Coronary artery (tissue), 2 donors: ENCODE data around the gene SLC25A47.

Experiments
- DNase-seq: peaks from one replicate; pipeline ENCODE4 v3.0.0-alpha.2; 2017; ENCODE audit warnings: low spot score
- H3K27ac ChIP-seq, 2 donors: fragments of 200-600 bp; sonication (generic); one replicate each; pipeline ENCODE4 v1.5.1; 2016 to 2019
- H3K4me3 ChIP-seq: fragments of 200-600 bp; sonication (generic); 2 replicates; pipeline ENCODE4 v1.5.1; 2016; ENCODE audit warnings: mild to moderate bottlenecking, moderate library complexity
- TF ChIP-seq, protein P1 (sequence below): fragments of 200-600 bp; sonication (generic); IDR thresholded peaks from one replicate; pipeline ENCODE4 v1.5.1; 2019; ENCODE audit warnings: antibody characterized with exemption

Gene SLC25A47, protein sequence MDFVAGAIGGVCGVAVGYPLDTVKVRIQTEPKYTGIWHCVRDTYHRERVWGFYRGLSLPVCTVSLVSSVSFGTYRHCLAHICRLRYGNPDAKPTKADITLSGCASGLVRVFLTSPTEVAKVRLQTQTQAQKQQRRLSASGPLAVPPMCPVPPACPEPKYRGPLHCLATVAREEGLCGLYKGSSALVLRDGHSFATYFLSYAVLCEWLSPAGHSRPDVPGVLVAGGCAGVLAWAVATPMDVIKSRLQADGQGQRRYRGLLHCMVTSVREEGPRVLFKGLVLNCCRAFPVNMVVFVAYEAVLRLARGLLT

GRCh38 chr14:100323121-100323941 lies at the start of gene SLC25A47:
SLC25A47 (plus strand) TSS chr14:100323339; CDS start chr14:100323415, 76 bp downstream.
- no peak within 1 kb of the TSS for H3K4me3 ChIP-seq
- no peak within 1 kb of the TSS for H3K27ac ChIP-seq
- TF ChIP-seq, protein P1, sequence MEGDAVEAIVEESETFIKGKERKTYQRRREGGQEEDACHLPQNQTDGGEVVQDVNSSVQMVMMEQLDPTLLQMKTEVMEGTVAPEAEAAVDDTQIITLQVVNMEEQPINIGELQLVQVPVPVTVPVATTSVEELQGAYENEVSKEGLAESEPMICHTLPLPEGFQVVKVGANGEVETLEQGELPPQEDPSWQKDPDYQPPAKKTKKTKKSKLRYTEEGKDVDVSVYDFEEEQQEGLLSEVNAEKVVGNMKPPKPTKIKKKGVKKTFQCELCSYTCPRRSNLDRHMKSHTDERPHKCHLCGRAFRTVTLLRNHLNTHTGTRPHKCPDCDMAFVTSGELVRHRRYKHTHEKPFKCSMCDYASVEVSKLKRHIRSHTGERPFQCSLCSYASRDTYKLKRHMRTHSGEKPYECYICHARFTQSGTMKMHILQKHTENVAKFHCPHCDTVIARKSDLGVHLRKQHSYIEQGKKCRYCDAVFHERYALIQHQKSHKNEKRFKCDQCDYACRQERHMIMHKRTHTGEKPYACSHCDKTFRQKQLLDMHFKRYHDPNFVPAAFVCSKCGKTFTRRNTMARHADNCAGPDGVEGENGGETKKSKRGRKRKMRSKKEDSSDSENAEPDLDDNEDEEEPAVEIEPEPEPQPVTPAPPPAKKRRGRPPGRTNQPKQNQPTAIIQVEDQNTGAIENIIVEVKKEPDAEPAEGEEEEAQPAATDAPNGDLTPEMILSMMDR = no peak
- no peak for DNase-seq

GRCh38 chr14:100274250-100274649 lies 48.9 kb upstream of the SLC25A47 start:
- no peak for DNase-seq
- TF ChIP-seq, protein P1 = no peak
- H3K4me3 ChIP-seq = no peak overlapping the region
- H3K27ac ChIP-seq = no peak overlapping the region

DNA sequence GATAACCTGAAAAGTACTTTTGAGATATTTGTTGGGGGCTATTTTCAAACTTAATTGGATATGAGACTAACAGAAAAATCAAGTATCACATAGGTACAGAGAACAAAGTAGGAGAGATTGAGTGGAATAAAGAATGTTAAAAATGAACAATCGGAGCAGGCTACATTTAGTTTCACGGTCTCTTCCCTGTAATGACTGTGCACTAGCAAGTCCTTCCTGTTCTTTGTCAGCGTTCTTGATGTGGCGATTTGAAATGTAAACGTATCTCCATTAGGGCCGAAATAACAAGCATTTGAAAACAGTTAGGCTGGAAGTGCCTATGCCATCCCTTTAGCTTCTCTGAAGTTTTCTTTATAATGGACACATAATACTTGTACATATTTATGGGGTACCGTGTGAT lies 47.9 kb upstream of the SLC25A47 start:
- TF ChIP-seq, protein P1 = no peak
- Histone ChIP-seq H3K27ac (no peak overlapping the region), H3K4me3 (no peak overlapping the region)
- DNase-seq = no peak

- DNase-seq = no peak
- TF ChIP-seq, protein P1 = no peak
- H3K4me3 ChIP-seq = no peak overlapping the region
- H3K27ac ChIP-seq = no peak overlapping the region
Measured at GRCh38 chr14:100278702-100279101, 44.4 kb upstream of the SLC25A47 start.

- H3K4me3 ChIP-seq = no peak overlapping the region
- DNase-seq = no peak
- no peak overlapping the region for H3K27ac ChIP-seq
- TF ChIP-seq, protein P1 = no peak
Measured at GRCh38 chr14:100279133-100279532, 44.0 kb upstream of the SLC25A47 start.

DNA sequence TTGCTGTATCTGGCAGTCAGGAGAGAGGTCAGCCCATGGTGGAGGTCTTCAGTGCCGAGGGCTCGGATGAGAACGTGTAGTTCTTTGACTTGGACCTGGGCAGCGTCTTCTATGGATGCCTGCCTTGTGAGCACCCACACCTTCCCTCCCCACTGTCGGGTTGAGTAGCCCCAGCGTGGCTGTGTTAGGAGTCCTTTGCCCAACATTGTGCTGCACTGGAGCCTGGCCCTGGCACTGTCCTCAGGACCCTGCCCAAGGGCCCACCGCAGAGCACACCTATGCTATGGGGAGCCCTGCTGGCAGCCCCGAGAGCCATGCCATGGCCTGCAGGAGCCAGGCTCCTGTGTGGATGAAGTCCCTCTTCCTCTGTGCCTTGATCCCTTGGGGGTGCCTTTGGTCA lies 43.6 kb upstream of the SLC25A47 start:
- Histone ChIP-seq H3K27ac (no peak overlapping the region), H3K4me3 (no peak overlapping the region)
- no peak for DNase-seq
- TF ChIP-seq, protein P1 = no peak
